SU-DHL-6 (cell line): ENCODE data around the gene RRP12.

Experiments
- EZH2phosphoT487 ChIP-seq: fragments of 200-600 bp; sonication (generic), shearing (Covaris generic); conservative IDR thresholded peaks from 2 replicates; pipeline ENCODE4 v1.6.1; 2018; ENCODE audit warnings: mild to moderate bottlenecking, antibody characterized with exemption, low read length, moderate library complexity, mixed read lengths
- TF ChIP-seq, protein P1 (sequence below): fragments of 200-600 bp; sonication (generic); IDR thresholded peaks from one replicate; pipeline ENCODE4 v1.5.1; 2017; ENCODE audit warnings: antibody characterized with exemption, mild to moderate bottlenecking, low read length, moderate library complexity; ENCODE audit not compliant: insufficient read depth, poor library complexity, severe bottlenecking

DNA sequence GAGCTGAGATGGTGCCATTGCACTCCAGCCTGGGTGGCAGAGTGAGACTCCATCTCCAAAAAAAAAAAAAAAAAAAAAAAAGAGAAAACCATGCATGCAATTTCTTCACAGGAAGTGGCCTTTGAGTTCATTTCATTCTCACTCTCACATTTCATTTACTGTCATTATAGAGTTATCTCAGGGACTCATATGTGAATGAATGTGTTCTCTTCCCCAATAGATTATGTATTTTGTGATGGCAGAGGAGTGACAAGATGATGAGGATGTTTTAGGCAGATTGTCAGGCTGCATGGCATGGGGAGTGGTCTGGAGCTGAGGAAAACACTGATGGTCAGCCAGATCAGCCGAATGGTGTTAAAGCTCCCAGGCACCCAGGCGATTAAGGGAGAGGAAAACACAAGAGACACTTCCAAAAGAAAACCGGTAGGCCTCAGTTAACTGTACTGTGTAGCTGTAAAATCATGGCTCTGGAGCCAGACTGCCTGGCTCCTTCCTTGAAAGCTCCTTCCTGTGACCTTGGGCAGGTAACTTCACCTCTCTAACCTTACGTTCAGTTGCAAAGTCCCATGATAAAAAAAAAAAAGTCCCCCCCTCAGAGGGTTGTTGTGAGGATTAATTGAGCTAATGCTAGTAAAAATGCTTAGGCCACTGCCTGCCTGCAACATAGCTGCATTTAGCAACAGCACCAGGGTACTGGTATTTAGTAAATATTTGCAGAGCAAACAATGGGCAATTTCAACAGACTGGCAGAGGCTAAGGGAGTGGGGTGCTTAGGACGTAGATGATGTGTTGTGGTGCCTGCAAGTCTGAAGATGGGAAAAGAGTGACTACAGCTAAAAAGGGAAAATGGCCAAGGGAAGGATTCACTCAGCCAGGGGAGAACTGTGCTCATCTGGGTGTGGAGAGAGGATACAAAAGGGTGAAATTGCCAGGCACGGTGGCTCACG is 73.5 kb downstream of the RRP12 start:
- TF ChIP-seq, protein P1, sequence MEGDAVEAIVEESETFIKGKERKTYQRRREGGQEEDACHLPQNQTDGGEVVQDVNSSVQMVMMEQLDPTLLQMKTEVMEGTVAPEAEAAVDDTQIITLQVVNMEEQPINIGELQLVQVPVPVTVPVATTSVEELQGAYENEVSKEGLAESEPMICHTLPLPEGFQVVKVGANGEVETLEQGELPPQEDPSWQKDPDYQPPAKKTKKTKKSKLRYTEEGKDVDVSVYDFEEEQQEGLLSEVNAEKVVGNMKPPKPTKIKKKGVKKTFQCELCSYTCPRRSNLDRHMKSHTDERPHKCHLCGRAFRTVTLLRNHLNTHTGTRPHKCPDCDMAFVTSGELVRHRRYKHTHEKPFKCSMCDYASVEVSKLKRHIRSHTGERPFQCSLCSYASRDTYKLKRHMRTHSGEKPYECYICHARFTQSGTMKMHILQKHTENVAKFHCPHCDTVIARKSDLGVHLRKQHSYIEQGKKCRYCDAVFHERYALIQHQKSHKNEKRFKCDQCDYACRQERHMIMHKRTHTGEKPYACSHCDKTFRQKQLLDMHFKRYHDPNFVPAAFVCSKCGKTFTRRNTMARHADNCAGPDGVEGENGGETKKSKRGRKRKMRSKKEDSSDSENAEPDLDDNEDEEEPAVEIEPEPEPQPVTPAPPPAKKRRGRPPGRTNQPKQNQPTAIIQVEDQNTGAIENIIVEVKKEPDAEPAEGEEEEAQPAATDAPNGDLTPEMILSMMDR, result no peak
- no peak for TF ChIP-seq EZH2phosphoT487
